Measurements from ENCODE around the gene HYLS1. TPM values are rescaled to one million over a fixed set of nuclear protein-coding genes. Genes with fewer than 3 reads are reported as not detected.

HYLS1 gene
- total RNA-seq, 4 donors from 2014 or later: 2.8 to 6.9 (median 4.7) TPM

Other genes with a start within 250 kb of the HYLS1 start
- gene ACRV1, start 206.8 kb upstream of the HYLS1 start, total RNA-seq: not detected
- gene PATE1, start 141.4 kb upstream of the HYLS1 start, total RNA-seq: not detected
- gene PATE2, start 108.8 kb upstream of the HYLS1 start, total RNA-seq: not detected
- gene PATE3, start 99.5 kb upstream of the HYLS1 start, total RNA-seq: not detected
- not detected for gene PATE4, start 54.4 kb upstream of the HYLS1 start, total RNA-seq
- gene PUS3, start 15.5 kb downstream of the HYLS1 start, total RNA-seq: 10 to 100 TPM in 1 of 4 donors, 1 to 10 TPM in 3; 7.1 to 20.2 (median 8.5) TPM
- gene DDX25, start 16.8 kb downstream of the HYLS1 start, total RNA-seq: under 1 TPM in 2 of 4 donors, not detected in 2; 0.06 to 0.17 TPM
- gene VSIG10L2, start 58.4 kb downstream of the HYLS1 start, total RNA-seq: under 1 TPM in 3 of 4 donors, not detected in 1; 0.33 to 0.57 (median 0.39) TPM
- 10 to 100 TPM; 16.6 to 42.7 (median 28.1) TPM for gene CDON, start 175.2 kb downstream of the HYLS1 start, total RNA-seq

All from esophagus muscularis mucosa (tissue), 4 donors.